ENCODE results near the gene ABCC11. TPM values are rescaled to one million over a fixed set of nuclear protein-coding genes. Genes with fewer than 3 reads are reported as not detected.
A peak's percentile ranks its signal among the peaks of the same experiment; 100 is the strongest.

ABCC11 gene
- total and polyA plus RNA-seq, 2 of the 13 experiments (the other 11 are each of a cell fraction or from before 2014, with no cell fraction given), result 1.0 to 1.4 TPM

DNA sequence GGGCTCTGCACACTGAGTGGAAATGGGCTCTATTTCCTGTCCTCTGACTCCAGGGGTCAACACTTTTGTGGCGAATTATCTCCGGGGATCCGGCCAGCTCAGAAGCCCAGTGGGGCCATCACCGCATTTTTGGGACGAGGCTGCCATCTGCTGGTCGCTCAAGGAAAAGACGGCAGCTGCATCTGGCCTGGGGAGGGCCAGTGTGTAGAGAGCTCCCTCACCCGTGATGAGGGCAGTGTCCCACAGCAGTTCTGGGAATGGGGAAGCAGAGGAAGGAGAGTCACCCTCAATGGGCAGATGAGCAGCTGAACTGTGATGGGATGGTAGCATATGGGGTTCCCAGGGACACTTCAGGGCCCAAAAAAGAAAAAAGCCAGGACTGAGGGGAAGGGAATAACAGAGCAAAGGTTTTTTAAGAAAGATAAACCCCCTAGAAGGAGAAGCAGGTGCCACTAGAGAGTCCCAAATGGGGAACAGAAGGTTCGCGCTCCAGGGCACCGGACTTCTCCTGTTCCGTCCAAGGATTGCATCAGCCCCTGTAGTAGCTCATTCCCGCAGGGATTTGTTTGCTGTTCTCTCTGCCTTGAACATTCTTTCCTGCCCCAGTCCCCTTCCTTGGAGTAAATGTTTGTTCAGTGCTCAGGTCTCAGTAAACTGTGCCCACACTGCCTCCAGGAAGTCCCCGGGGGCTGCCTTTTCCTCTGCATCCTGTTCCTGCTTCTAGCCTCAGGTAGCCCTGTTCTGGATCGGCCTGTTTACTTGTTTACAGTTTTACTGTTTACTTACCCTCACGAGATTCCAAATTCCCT is 82.2 kb downstream of the ABCC11 start (continued):
- TF ChIP-seq, protein P1, sequence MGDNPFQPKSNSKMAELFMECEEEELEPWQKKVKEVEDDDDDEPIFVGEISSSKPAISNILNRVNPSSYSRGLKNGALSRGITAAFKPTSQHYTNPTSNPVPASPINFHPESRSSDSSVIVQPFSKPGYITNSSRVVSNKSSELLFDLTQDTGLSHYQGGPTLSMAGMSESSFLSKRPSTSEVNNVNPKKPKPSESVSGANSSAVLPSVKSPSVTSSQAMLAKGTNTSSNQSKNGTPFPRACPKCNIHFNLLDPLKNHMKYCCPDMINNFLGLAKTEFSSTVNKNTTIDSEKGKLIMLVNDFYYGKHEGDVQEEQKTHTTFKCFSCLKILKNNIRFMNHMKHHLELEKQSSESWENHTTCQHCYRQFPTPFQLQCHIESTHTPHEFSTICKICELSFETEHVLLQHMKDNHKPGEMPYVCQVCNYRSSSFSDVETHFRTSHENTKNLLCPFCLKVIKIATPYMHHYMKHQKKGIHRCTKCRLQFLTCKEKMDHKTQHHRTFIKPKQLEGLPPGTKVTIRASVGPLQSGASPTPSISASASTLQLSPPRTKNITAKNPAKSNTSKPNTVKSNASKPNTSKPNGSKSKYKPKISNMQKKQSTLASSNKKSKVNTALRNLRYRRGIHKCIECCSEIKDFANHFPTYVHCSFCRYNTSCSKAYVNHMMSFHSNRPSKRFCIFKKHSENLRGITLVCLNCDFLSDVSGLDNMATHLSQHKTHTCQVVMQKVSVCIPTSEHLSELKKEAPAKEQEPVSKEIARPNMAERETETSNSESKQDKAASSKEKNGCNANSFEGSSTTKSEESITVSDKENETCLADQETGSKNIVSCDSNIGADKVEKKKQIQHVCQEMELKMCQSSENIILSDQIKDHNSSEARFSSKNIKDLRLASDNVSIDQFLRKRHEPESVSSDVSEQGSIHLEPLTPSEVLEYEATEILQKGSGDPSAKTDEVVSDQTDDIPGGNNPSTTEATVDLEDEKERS (CRISPR knock-in tag; IDR thresholded peaks at IDR 0.05), result peak; percentile 50
- TF ChIP-seq GZF1 (CRISPR knock-in tag; IDR thresholded peaks at IDR 0.05), result no peak
- TF ChIP-seq, protein P2, sequence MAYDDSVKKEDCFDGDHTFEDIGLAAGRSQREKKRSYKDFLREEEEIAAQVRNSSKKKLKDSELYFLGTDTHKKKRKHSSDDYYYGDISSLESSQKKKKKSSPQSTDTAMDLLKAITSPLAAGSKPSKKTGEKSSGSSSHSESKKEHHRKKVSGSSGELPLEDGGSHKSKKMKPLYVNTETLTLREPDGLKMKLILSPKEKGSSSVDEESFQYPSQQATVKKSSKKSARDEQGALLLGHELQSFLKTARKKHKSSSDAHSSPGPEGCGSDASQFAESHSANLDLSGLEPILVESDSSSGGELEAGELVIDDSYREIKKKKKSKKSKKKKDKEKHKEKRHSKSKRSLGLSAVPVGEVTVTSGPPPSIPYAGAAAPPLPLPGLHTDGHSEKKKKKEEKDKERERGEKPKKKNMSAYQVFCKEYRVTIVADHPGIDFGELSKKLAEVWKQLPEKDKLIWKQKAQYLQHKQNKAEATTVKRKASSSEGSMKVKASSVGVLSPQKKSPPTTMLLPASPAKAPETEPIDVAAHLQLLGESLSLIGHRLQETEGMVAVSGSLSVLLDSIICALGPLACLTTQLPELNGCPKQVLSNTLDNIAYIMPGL (CRISPR knock-in tag; IDR thresholded peaks at IDR 0.05; ENCODE audit: borderline replicate concordance in 1 of 2, low read depth in 1 of 2), result peak; percentile 90 to 94
- TF ChIP-seq, protein P3, sequence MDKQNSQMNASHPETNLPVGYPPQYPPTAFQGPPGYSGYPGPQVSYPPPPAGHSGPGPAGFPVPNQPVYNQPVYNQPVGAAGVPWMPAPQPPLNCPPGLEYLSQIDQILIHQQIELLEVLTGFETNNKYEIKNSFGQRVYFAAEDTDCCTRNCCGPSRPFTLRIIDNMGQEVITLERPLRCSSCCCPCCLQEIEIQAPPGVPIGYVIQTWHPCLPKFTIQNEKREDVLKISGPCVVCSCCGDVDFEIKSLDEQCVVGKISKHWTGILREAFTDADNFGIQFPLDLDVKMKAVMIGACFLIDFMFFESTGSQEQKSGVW (CRISPR knock-in tag; IDR thresholded peaks at IDR 0.05; ENCODE audit: borderline replicate concordance), result no peak
- peak; percentile 98; the same call in 1 of the 2 replicates for TF ChIP-seq KAT7 (CRISPR knock-in tag; IDR thresholded peaks at IDR 0.05; ENCODE audit: borderline replicate concordance)
- no peak for TF ChIP-seq NFIB (CRISPR knock-in tag; IDR thresholded peaks at IDR 0.05; ENCODE audit: borderline replicate concordance)
- TF ChIP-seq, protein P4, sequence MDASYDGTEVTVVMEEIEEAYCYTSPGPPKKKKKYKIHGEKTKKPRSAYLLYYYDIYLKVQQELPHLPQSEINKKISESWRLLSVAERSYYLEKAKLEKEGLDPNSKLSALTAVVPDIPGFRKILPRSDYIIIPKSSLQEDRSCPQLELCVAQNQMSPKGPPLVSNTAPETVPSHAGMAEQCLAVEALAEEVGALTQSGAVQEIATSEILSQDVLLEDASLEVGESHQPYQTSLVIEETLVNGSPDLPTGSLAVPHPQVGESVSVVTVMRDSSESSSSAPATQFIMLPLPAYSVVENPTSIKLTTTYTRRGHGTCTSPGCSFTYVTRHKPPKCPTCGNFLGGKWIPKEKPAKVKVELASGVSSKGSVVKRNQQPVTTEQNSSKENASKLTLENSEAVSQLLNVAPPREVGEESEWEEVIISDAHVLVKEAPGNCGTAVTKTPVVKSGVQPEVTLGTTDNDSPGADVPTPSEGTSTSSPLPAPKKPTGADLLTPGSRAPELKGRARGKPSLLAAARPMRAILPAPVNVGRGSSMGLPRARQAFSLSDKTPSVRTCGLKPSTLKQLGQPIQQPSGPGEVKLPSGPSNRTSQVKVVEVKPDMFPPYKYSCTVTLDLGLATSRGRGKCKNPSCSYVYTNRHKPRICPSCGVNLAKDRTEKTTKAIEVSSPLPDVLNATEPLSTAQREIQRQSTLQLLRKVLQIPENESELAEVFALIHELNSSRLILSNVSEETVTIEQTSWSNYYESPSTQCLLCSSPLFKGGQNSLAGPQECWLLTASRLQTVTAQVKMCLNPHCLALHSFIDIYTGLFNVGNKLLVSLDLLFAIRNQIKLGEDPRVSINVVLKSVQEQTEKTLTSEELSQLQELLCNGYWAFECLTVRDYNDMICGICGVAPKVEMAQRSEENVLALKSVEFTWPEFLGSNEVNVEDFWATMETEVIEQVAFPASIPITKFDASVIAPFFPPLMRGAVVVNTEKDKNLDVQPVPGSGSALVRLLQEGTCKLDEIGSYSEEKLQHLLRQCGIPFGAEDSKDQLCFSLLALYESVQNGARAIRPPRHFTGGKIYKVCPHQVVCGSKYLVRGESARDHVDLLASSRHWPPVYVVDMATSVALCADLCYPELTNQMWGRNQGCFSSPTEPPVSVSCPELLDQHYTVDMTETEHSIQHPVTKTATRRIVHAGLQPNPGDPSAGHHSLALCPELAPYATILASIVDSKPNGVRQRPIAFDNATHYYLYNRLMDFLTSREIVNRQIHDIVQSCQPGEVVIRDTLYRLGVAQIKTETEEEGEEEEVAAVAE (CRISPR knock-in tag; IDR thresholded peaks at IDR 0.05; ENCODE audit: borderline replicate concordance), result peak; percentile 59; the same call in 1 of the 2 replicates
- TF ChIP-seq, protein P5, sequence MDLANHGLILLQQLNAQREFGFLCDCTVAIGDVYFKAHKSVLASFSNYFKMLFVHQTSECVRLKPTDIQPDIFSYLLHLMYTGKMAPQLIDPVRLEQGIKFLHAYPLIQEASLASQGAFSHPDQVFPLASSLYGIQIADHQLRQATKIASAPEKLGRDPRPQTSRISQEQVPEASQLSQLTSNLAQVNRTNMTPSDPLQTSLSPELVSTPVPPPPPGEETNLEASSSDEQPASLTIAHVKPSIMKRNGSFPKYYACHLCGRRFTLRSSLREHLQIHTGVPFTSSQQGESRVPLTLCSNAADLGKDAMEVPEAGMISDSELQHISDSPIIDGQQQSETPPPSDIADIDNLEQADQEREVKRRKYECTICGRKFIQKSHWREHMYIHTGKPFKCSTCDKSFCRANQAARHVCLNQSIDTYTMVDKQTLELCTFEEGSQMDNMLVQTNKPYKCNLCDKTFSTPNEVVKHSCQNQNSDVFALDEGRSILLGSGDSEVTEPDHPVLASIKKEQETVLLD (CRISPR knock-in tag; IDR thresholded peaks at IDR 0.05; ENCODE audit: low read depth), result no peak
- TF ChIP-seq POLR2AphosphoS5 (IDR thresholded peaks at IDR 0.05; ENCODE audit: low read depth, low read length), result no peak
- TF ChIP-seq, protein P6, sequence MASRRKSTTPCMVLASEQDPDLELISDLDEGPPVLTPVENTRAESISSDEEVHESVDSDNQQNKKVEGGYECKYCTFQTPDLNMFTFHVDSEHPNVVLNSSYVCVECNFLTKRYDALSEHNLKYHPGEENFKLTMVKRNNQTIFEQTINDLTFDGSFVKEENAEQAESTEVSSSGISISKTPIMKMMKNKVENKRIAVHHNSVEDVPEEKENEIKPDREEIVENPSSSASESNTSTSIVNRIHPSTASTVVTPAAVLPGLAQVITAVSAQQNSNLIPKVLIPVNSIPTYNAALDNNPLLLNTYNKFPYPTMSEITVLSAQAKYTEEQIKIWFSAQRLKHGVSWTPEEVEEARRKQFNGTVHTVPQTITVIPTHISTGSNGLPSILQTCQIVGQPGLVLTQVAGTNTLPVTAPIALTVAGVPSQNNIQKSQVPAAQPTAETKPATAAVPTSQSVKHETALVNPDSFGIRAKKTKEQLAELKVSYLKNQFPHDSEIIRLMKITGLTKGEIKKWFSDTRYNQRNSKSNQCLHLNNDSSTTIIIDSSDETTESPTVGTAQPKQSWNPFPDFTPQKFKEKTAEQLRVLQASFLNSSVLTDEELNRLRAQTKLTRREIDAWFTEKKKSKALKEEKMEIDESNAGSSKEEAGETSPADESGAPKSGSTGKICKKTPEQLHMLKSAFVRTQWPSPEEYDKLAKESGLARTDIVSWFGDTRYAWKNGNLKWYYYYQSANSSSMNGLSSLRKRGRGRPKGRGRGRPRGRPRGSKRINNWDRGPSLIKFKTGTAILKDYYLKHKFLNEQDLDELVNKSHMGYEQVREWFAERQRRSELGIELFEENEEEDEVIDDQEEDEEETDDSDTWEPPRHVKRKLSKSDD (CRISPR knock-in tag; IDR thresholded peaks at IDR 0.05; ENCODE audit: low read depth), result no peak
- no peak for TF ChIP-seq TBX3 (IDR thresholded peaks at IDR 0.05; ENCODE audit: borderline replicate concordance)

All from HepG2 (cell line).